GM12878 (cell line): ENCODE measurements around the gene HYCC1. TPM values are rescaled to one million over a fixed set of nuclear protein-coding genes. Genes with fewer than 3 reads are reported as not detected.

Experiments used
- ATAC-seq: fragments of 200-7000 bp; cut with Tn5 transposase; 3 replicates; pipeline ENCODE4 v1.9.1; 2020; ENCODE audit warnings: mild to moderate bottlenecking, moderate library complexity
- BruUV-seq: library from RNA; stranded (reverse); fragments of 400-500 nt; replicated peaks from 2 replicates; lab custom pipeline; 2021; lab: Mats Ljungman, UMichigan
- CTCF ChIA-PET: fragments of 300-600 bp; sonication (Branson Sonifier 250); formaldehyde crosslinking; extraction: SDS; loops from one replicate; lab custom pipeline; 2021; ENCODE audit warnings: inconsistent platforms; lab: Yijun Ruan, JAX
- POLR2A ChIA-PET: fragments of 350-600 bp; formaldehyde crosslinking; extraction: SDS; loops from one replicate; lab custom pipeline; 2021; ENCODE audit warnings: inconsistent platforms; lab: Charles Lee
- RAD21 ChIA-PET: fragments of 300-600 bp; sonication (Branson Sonifier 250); formaldehyde crosslinking; loops from one replicate; lab custom pipeline; 2023; ENCODE audit warnings: antibody characterized with exemption; ENCODE audit not compliant: unreplicated experiment; lab: Charles Lee
- SMC1A ChIA-PET: fragments of 300-600 bp; sonication (Branson Sonifier 250); formaldehyde crosslinking; loops from one replicate; lab custom pipeline; 2023; ENCODE audit not compliant: unreplicated experiment, uncharacterized antibody; lab: Charles Lee
- DNase-seq: peaks from one replicate; pipeline ENCODE4 v3.0.0-alpha.2; 2011; ENCODE audit warnings: low read depth, low spot score
- FAIRE-seq: peaks from 3 replicates; lab custom pipeline; 2011; peaks lifted over from hg19 to GRCh38; lab: Jason Lieb, UNC
- H2AFZ ChIP-seq: 2 replicates; pipeline ENCODE4 v1.6.0; 2011; ENCODE audit warnings: low read depth, low read length, control low read depth; ENCODE audit not compliant: control insufficient read depth
- H3K27ac ChIP-seq: 2 replicates; pipeline ENCODE4 v1.5.1; 2011; ENCODE audit warnings: control low read depth; ENCODE audit not compliant: control insufficient read depth, insufficient read depth
- H3K27me3 ChIP-seq, 2 experiments: replicated peaks in 1 of 2; 2 replicates each; pipeline versions ENCODE4 v1.6.0 to v1.6.1; 2011; ENCODE audit warnings: low read length in 1 of 2; ENCODE audit not compliant: control insufficient read depth in 2 of 2, insufficient read depth in 2 of 2
- H3K36me3 ChIP-seq, 2 experiments: 2 replicates each; pipeline ENCODE4 v1.5.1; 2011; ENCODE audit warnings: low read length in 1 of 2; ENCODE audit not compliant: control insufficient read depth in 2 of 2, insufficient read depth in 2 of 2
- H3K4me1 ChIP-seq: 2 replicates; pipeline ENCODE4 v1.6.1; 2011; ENCODE audit warnings: mild to moderate bottlenecking, low read length, moderate library complexity, mixed read lengths; ENCODE audit not compliant: control insufficient read depth, insufficient read depth
- H3K4me2 ChIP-seq: 2 replicates; pipeline ENCODE4 v1.6.0; 2011; ENCODE audit warnings: control low read depth; ENCODE audit not compliant: control insufficient read depth, insufficient read depth
- H3K4me3 ChIP-seq: fragments of 200-600 bp; sonication (generic); 2 replicates; pipeline ENCODE4 v1.5.1; 2016
- H3K79me2 ChIP-seq: 2 replicates; pipeline ENCODE4 v1.6.0; 2011; ENCODE audit warnings: low read length; ENCODE audit not compliant: control insufficient read depth, insufficient read depth
- H3K9ac ChIP-seq: 2 replicates; pipeline ENCODE4 v1.8.0; 2011; ENCODE audit warnings: low read length, control low read depth, mixed read lengths; ENCODE audit not compliant: control insufficient read depth, insufficient read depth
- H3K9me3 ChIP-seq: replicated peaks from 3 replicates; pipeline ENCODE4 v1.5.1; 2011; ENCODE audit warnings: mild to moderate bottlenecking, low read length; ENCODE audit not compliant: control insufficient read depth, insufficient read depth
- H4K20me1 ChIP-seq: 2 replicates; pipeline ENCODE4 v1.6.0; 2011; ENCODE audit not compliant: control insufficient read depth, insufficient read depth
- BACH1 ChIP-seq: fragments of 450-650 bp; IDR thresholded peaks from 2 replicates; pipeline ENCODE4 v1.6.1; 2017; ENCODE audit warnings: mild to moderate bottlenecking, borderline replicate concordance
- CEBPZ ChIP-seq: fragments of 150-350 bp; IDR thresholded peaks from 2 replicates; pipeline ENCODE4 v1.6.1; 2016; ENCODE audit warnings: low read depth, low read length
- GATAD2B ChIP-seq: fragments of 450-650 bp; conservative IDR thresholded peaks from 2 replicates; pipeline ENCODE4 v1.6.1; 2017; ENCODE audit warnings: low read depth, mild to moderate bottlenecking, moderate library complexity
- IKZF2 ChIP-seq, 2 experiments: fragments of 450-650 bp; IDR thresholded peaks; 2 replicates each; pipeline ENCODE4 v1.6.1; 2017; ENCODE audit warnings: mild to moderate bottlenecking in 2 of 2, moderate library complexity in 2 of 2
- KAT2A ChIP-seq: conservative IDR thresholded peaks from 2 replicates; pipeline ENCODE4 v1.6.1; 2011; ENCODE audit warnings: low read depth, low read length; ENCODE audit not compliant: control insufficient read depth
- MYB ChIP-seq: fragments of 150-350 bp; IDR thresholded peaks from 2 replicates; pipeline ENCODE4 v1.6.1; 2014; ENCODE audit warnings: mild to moderate bottlenecking, low read depth, low read length, borderline replicate concordance
- NR2C2 ChIP-seq: IDR thresholded peaks from 2 replicates; pipeline ENCODE4 v1.6.1; 2011; ENCODE audit warnings: borderline replicate concordance, low read depth; ENCODE audit not compliant: control insufficient read depth, insufficient read length
- PAX8 ChIP-seq: fragments of 450-650 bp; IDR thresholded peaks from 2 replicates; pipeline ENCODE4 v1.6.1; 2017; ENCODE audit warnings: mild to moderate bottlenecking, moderate library complexity
- POU2F2 ChIP-seq: IDR thresholded peaks from 3 replicates; pipeline ENCODE4 v1.6.1; 2011; ENCODE audit warnings: low read depth, mild to moderate bottlenecking, low read length, borderline replicate concordance
- RB1 ChIP-seq: fragments of 450-650 bp; formaldehyde crosslinking; IDR thresholded peaks from 2 replicates; pipeline ENCODE4 v1.6.1; 2017; ENCODE audit warnings: mild to moderate bottlenecking, borderline replicate concordance
- SIN3A ChIP-seq: IDR thresholded peaks from 2 replicates; pipeline ENCODE4 v1.6.1; 2012; ENCODE audit warnings: low read depth, low read length, improper control_type of control experiment
- TBL1XR1 ChIP-seq: IDR thresholded peaks from 2 replicates; pipeline ENCODE4 v1.6.1; 2012; ENCODE audit warnings: low read depth, low read length, improper control_type of control experiment
- YBX1 ChIP-seq: fragments of 450-650 bp; IDR thresholded peaks from 2 replicates; pipeline ENCODE4 v1.6.1; 2016; ENCODE audit warnings: antibody characterized with exemption
- WGBS: methylation state at CpG from one replicate; pipeline ENCODE4 v1.1.6; 2016; ENCODE audit warnings: low lambda C conversion rate; ENCODE audit not compliant: insufficient replicate concordance, insufficient coverage; ENCODE audit errors: missing lambda C conversion rate; 5-methylcytosine and 5-hydroxymethylcytosine counted together
- in situ Hi-C: fragments of 300-500 bp; cut with MboI; formaldehyde crosslinking; loops from 9 replicates; pipeline ENCODE4 v1.14.3; 2018; ENCODE audit warnings: mixed read lengths
- intact Hi-C: fragments of 100-400 bp; cut with micrococcal nuclease; formaldehyde crosslinking; loops from one replicate; pipeline ENCODE4 v1.14.2; 2022; ENCODE audit not compliant: unreplicated experiment
- polyA plus RNA-seq, 11 experiments: library from polyadenylated mRNA; depleted of rRNA in 4 of 11; unstranded in 6 of 11; stranded (reverse) in 5 of 11; fragments of >200 nt; fragmentation: Nextera tagmentation in 4 of 11; fragmentation: Illumina TruSeq in 1 of 11; extraction: Ambion mirVana in 4 of 11; extraction: Trizol in 1 of 11; gene quantifications; 1 replicate in 1 of 11; 2 replicates in 10 of 11; pipeline versions ENCODE4 v1.2.1 to v1.2.3, GENCODE V29; 2011 to 2016; ENCODE audit warnings: inconsistent platforms in 2 of 11, missing spikeins in 2 of 11, low read depth in 1 of 11
- total RNA-seq, 4 experiments: library from RNA; depleted of rRNA in 3 of 4; stranded (reverse); fragments of >200 nt in 3 of 4; fragmentation: Illumina TruSeq in 1 of 4; extraction: Trizol in 1 of 4; gene quantifications; 2 replicates each; pipeline versions ENCODE4 v1.2.1 to v1.2.3, GENCODE V29; 2013 to 2021
- TF ChIP-seq, protein P1 (sequence below): IDR thresholded peaks from 2 replicates; pipeline ENCODE4 v1.6.1; 2011; ENCODE audit warnings: low read depth, low read length, improper control_type of control experiment, borderline replicate concordance

The HYCC1 gene
- total and polyA plus RNA-seq, 10 of the 15 experiments (the other 5 are each of a cell fraction or from before 2014, with no cell fraction given) = 8.5 to 62.9 (median 33.1) TPM

DNA sequence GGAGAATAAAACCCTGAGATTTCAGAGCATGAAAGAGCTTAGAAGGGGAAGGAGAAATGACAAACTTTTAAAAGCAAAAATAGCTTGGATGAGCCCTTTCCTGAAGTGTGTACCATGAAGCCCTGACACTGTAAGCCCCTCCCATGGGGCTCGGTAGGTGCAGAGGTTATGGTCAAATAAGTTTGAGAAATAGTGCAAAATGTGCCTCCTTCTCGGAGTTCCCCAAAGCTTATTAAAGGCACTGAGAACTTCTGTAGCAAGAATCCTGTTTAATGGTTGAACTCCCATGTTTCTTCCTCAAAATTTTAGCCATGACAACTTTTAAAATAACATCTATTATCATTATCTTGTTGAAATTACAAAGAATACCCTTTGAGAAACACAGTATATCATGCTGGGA is 10.5 kb upstream of the HYCC1 start:
- no TSS peak for BruUV-seq
- ChIA-PET POLR2A (no interaction called here), RAD21 (interaction anchor here (0.9 to 1.7 kb wide), 6 partner anchors 10 to 139 kb away, joined by 3 to 7 read pairs (median 4); no protein-coding TSS in a partner anchor)

DNA sequence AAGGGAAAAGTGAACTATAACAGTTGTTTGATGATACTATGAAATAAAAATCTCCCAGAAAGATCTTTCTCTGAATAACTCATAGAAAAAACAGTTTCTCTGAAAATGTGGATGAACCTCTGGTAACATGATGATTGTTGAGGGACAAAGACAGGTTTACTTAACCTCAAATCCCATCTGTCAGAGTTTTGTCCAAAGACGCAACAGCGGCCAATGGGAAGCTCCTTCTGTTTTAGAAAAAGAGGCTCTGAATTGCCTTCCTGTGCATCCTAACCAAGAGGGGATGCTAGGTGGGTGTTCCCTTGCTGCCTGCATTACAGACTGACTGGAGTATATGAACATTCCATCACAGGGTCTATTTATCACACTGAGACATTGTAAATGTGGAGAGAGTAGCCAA is 8.9 kb upstream of the HYCC1 start:
- SMC1A ChIA-PET = no interaction called here
- Histone ChIP-seq H2AFZ (no peak overlapping the region), H3K4me2 (no peak overlapping the region), H3K9me3 (no peaks in the 10 kb centered on the region; the same call in 2 of the 3 replicates), H3K79me2 (no peaks in the 10 kb centered on the region), H3K9ac (no peak overlapping the region), H3K4me3 (no peak overlapping the region), H3K36me3 (no peaks in the 10 kb centered on the region), H3K4me1 (peaks cover 3% of the 10 kb centered on the region; the same call in 1 of the 2 replicates), H3K27ac (no peak overlapping the region), H3K27me3 (no peaks in the 10 kb centered on the region), H4K20me1 (no peaks in the 10 kb centered on the region)
- CTCF ChIA-PET = interaction anchor here (1.3 to 2.6 kb wide), 3 partner anchors 11 to 63 kb away, joined by 3 to 17 read pairs (median 5); no protein-coding TSS in a partner anchor
- BruUV-seq = no TSS peak
- FAIRE-seq = no peak
- DNase-seq = no peak
- in situ Hi-C loops (no loop called here), intact Hi-C loops (no loop called here)
- 100% methylated on average over 2 of the region's 2 CpGs for WGBS
- ATAC-seq = no peak
- RAD21 ChIA-PET = no interaction called here
- POLR2A ChIA-PET = no interaction called here
- TF ChIP-seq KAT2A (no peak), TBL1XR1 (no peak), PAX8 (no peak), CEBPZ (no peak), GATAD2B (no peak), MYB (no peak), SIN3A (no peak), YBX1 (no peak)
- TF ChIP-seq, protein P1, sequence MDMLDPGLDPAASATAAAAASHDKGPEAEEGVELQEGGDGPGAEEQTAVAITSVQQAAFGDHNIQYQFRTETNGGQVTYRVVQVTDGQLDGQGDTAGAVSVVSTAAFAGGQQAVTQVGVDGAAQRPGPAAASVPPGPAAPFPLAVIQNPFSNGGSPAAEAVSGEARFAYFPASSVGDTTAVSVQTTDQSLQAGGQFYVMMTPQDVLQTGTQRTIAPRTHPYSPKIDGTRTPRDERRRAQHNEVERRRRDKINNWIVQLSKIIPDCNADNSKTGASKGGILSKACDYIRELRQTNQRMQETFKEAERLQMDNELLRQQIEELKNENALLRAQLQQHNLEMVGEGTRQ = no peak

More for the DNA sequence above, 10.5 kb upstream of the HYCC1 start:
- Histone ChIP-seq H4K20me1 (no peaks in the 10 kb centered on the region), H2AFZ (no peak overlapping the region), H3K4me2 (no peak overlapping the region), H3K4me3 (no peak overlapping the region), H3K9me3 (no peaks in the 10 kb centered on the region; the same call in 2 of the 3 replicates), H3K79me2 (no peaks in the 10 kb centered on the region), H3K4me1 (no peaks in the 10 kb centered on the region), H3K27ac (no peak overlapping the region), H3K27me3 (no peaks in the 10 kb centered on the region), H3K36me3 (no peaks in the 10 kb centered on the region), H3K9ac (no peak overlapping the region)
- FAIRE-seq = no peak
- no peak for DNase-seq
- in situ Hi-C loops (no loop called here), intact Hi-C loops (no loop called here)
- TF ChIP-seq POU2F2 (no peak), NR2C2 (no peak), BACH1 (no peak), IKZF2 (IDR thresholded peaks at IDR 0.05) (no peak), RB1 (no peak)
- TF ChIP-seq, protein P1 = no peak
- ChIA-PET CTCF (interaction anchor here (1.0 to 2.1 kb wide), 4 partner anchors 9 to 242 kb away, joined by 3 to 6 read pairs (median 4); no protein-coding TSS in a partner anchor), SMC1A (interaction anchor here (1.3 to 2.3 kb wide), 3 partner anchors 9 to 31 kb away, joined by 4 to 13 read pairs (median 8); no protein-coding TSS in a partner anchor)
- WGBS = 0% methylated on average over 2 of the region's 2 CpGs
- no peak for ATAC-seq
